HG02642 (cell line): ENCODE measurements around the gene SNAP23.

ENCODE experiments used
- ATAC-seq: cut with Tn5 transposase; IDR thresholded peaks from one replicate; pipeline ENCODE4 v1.9.1; 2021; ENCODE audit warnings: mild to moderate bottlenecking; ENCODE audit not compliant: unreplicated experiment, poor library complexity

Gene SNAP23

DNA sequence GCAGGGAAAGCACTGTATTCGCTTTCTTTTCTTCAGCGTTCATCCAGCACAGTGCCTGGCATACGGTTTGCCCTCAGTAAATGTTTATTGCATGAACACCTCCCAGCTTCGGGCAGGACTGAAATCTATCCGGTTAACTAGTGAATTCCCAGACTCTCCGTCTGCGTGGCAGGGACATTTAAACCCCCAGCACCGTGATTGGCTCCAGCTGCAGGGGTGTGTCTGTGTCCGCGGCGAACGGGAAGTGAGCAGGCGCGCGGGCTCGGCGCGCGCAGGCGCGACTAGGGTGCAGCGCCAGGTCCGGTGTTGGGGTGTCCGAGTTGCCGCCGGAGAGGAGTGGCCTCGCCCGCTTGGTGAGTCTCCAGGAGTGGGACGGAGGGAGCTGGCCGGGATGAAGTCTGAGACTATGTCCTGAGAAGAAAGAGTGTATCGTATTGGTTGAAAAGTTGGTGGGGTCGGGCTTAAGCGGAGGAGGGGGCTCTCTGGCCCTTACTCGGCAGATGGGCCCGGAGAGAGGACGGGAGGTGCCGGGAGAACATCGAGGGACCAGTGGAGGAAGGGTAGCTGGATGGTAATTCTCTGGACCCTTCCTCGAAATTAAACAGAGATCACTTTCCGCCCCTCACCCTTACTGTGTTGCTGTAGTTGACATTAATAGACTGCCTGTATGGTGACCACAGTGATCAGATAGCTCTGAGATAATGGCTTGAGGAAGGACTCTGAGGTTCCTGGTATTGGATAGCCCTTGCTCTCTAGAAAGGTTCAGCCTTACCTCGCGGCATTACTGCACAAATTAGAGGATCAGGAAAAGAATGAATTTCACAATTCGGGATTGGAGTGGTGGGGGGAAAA is at the start of gene SNAP23:
Gene SNAP23, plus strand, starts transcription at position 274 of the 852 bp plus-strand sequence. CDS start 16,213 bp downstream, outside the sequence.
- peak; percentile 79 for ATAC-seq

DNA sequence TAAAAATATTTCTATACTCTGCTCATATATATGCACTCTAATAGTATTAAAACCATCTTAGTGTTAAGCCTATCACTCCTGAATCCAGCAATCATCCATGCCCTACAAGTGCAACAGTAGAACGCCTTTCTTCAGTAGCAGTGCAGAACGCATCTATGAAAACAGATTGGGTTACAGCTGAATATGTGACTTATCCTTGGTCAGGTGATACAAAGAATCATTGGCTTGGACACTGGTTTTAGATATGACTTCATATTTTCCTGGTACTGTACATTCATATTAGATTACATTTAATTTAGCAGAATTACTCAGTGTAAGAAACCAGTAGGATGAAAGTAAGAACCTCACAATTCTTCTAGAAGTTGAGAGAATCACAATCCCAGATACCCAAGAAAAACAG is 47.8 kb upstream of the SNAP23 start:
- no peak for ATAC-seq

DNA sequence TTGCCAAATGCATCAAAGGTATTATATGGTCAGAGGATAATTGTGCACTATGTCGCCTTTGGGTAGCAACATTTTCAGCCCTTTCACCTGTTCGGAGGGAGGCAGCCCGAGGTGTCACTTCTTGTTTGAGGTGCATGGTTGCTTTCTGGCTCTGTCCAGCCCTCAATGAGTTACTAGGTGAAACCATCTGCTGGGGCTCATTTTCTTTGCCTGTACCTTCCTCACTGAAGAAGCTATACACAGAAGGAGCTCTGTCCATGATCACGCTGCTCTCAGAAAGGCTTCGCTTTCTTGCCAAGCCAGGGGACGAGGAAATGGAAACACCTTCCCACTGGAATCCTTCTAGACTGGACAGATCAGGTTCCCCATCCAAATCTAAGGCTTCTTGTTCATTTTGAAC is 47.2 kb upstream of the SNAP23 start:
- no peak for ATAC-seq

DNA sequence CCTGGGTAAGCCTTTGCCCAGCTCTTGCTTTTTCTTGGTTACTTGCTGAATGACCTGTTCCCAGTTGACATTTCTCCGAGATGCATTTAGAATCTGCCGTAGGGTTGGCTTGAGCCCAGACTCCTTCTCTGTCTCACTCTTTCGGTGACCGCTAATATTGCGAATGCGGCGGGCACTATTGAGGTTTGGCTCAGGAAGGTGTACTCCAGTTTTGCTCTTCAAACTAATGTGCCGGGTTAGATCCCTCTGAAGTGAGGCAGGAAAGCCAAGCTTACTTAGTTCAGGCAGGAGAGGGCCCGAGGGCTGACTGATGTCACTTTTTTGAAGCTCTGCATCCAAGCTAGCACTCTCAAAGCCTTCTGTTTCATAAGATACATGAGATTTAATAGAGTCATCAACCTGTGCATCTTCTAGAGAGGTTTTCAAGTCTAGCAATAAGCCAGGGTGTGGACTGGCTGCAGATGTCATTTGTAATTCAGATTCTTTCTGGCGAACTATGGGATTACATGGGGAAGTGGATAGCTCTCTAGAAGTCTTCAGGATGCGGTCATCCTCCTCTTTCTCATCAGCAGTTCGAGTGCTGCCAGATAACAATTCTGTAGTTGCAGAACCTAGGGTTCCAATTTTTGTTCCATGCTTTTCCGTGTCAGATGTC is 45.5 kb upstream of the SNAP23 start:
- ATAC-seq: no peak

DNA sequence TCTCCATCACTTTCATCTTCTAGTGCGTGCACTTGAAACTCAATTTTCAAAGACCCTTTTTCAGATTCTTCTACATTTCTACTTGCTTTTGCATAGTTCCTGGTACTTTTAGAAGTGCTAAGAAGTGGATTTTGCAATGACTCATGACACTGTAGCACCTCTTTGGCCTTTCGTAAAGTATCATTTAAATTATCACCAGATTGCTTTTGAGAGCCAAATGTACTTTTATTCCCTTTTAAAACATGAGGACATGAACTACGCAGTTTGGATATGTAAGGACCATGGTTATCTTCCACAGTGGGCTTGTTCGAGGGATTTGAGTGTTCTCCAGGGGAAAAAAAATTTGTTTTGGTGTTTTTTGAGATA is 45.0 kb upstream of the SNAP23 start:
- no peak for ATAC-seq

DNA sequence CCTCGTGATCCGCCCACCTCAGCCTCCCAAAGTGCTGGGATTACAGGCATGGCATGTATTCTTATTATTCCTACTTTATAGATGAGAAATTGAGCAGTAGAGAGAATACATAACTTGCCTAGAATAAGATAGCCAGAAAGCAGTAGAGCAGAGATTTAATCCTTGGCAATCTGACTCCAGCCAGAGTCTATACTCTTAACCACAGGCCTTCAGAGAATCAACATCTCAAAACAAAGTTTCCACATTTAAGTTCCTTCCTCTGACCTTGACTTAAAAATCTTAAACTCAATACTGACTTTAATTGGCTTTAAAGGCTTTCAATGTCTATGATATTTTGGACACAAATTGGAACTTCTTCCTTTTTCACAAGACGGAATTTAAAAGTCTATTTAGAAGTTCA is 41.6 kb upstream of the SNAP23 start:
- no peak for ATAC-seq

DNA sequence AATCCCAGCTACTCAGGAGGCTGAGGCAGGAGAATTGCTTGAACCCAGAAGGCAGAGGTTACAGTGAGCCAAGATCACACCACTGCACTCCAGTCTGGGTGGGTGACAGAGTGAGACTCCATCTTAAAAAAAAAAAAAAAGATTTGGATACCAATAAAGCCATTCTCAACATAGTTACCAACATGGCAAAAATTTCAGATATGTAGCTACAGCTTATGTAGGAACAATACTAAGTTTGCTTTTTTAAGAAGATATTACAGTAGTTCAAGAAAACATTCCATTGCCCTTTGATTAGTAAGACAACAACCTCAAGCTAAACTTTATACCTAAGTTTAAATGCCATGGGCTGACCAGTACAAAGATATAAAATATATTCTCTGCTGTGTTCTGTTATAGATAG is 38.9 kb upstream of the SNAP23 start:
- ATAC-seq: no peak

DNA sequence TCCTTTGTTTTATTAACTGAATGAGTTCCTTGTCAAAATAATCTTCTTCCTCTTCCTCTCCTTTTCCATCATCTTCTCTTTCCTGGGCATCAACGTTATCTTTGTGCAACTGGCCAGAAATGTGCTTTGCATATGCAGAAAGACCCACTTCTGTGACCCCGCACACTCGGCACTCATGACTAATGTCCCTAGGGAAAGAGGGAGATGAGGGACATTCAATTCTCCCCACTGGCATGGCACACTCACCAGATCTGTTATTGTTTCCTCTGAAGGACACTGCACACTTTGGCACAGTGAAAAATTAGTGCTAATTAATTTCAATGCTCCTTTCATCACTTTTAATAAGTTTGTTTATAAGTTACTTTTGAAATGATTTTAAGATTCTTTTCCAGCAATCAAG is 38.5 kb upstream of the SNAP23 start:
- ATAC-seq: no peak

GRCh38 chr15:42457445-42458442 is 37.7 kb upstream of the SNAP23 start:
- peak; percentile 76 for ATAC-seq

DNA sequence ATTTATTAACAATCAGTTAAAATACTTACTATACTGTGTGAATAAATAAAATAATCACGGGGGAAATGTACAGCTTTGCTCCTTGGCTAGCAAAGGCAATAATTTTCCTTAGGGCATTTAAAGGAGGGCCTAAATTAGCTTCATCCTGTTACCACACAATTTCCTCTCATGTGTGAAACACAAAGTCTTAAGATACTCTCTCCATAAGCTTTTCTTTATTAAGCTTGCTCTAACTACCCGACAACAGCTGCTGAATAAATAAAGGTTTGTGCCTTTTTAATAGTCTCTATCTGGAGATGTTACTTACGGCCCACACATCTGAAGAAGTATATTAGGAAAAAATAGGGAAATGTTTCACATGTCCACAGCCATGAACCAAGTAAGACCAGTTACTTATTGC is 34.2 kb upstream of the SNAP23 start:
- ATAC-seq: no peak

DNA sequence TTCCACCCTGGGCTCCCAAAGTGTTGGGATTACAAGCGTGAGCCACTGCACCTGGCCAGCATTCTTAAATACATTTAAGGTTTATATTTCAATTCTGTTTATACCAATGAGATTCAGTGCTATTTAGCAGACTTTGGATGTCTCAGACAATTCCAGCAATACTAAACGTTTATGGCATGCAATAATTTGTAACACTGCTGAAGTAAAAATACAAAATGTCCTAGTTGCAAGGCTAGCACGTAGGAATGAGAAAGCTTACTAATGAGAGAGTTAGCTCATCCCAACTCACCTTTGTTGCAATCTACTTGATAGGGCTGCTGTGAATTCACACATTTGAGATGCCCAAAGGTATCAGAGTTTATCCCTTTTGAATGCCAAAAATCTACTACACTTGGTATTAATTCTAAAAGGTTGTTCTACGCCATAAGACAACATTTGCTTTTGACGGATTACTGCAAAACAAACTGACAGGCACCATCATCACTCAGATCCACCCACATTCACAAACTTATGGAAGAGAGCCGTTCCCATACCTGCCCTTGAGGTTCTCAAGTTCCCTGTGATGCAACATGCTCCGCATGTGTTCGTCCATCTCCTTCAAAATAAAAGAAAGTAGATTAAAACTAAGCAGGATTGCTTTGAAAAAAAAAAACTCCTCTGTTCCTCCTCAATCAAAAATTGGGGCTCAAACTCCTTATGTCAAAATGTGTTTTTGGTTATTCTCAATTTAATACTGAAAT is 29.7 kb upstream of the SNAP23 start:
- no peak for ATAC-seq

- ATAC-seq: no peak
These were observed 24.4 kb upstream of the SNAP23 start for GRCh38 chr15:42471002-42471401.

DNA sequence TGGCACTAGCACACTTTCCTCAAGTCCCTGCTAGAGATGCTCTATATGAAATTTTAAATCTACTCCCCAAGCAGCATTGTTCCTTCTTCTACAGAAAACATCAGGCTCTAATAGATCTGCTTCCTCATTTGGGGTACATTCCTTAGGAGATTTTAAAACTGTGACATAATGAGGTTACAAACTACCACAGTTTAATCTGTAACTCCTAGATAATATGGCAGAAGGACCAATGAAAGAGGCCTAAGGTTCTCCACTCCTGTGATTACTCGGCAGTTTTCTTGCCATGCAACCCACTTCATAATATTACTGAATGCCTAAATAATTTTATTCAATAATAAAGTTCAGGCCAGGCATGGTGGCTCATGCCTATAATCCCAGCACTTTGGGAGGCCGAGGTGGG is 20.6 kb upstream of the SNAP23 start:
- no peak for ATAC-seq

- no peak for ATAC-seq
These were observed 12.7 kb upstream of the SNAP23 start for GRCh38 chr15:42482701-42483100.

DNA sequence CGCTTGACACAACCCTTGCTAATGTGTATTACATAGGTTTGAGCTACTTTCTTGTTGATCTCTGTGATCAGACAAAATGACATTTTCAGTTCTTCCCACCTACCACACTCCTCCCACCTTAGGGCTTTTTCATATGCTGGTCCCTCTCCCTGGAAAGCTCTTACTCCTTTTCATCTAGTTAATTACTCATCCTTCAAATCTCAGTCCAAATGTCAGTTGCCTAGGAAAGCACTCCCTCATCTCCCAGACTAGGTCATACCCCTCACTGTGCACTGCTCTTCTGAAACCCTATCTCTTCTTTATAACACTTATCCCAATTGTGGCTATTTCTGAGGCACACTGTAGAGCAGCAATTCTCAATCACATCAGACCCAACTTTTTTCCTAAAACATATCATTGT is 11.8 kb upstream of the SNAP23 start:
- no peak for ATAC-seq

- ATAC-seq: no peak
These were observed 5.2 kb upstream of the SNAP23 start for GRCh38 chr15:42490291-42490670.

GRCh38 chr15:42490671-42491538 is 4.5 kb upstream of the SNAP23 start, which contains the start of gene ZNF106:
TSS of gene ZNF106 (minus strand) at chr15:42491141. CDS start at chr15:42472289, 18,852 bp downstream.
- peak; percentile 70 for ATAC-seq

DNA sequence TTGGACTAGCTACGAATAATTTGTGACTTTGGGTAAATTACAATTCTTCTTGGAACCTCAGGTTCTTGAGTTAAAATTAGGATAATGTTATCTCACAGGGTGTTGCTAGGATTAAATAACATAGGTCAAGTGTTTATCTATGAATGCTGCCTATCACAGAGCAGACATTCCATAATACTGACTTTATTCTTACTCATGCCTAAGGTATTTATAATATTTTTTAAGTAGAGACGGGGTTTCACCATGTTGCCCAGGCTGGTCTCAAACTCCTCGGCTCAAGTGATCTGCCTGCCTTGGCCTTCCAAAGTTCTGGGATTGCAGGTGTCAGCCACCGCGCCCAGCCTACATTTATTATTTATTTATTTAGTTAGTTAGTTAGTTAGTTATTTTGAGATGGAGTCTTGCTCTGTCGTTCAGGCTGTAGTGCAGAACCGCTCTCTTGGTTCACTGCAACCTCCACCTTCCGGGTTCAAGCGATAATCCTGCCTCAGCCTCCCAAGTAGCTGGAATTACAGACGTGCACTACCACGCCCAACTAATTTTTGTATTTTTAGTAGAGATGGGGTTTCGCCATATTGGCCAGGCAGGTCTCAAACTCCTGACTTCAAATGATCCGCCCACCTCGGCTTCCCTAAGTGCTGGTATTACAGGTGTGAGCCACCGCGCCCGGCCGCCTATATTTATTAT is 3.8 kb upstream of the SNAP23 start:
- no peak for ATAC-seq
